Measurements from ENCODE around the gene CDH4.

The CDH4 gene

GRCh38 chr20:61487997-61488371 lies 235.9 kb downstream of the CDH4 start:
- H3K4me2 ChIP-seq (ENCODE audit: insufficient read depth, low read length, poor library complexity, severe bottlenecking) = no peak overlapping the region
- no peak overlapping the region for H3K27ac ChIP-seq (replicated peaks; ENCODE audit: low read length)
- no peak overlapping the region for H3K18ac ChIP-seq (ENCODE audit: low read length)
- H3K9ac ChIP-seq (ENCODE audit: low read depth, low read length, poor library complexity) = no peak overlapping the region
- no peak overlapping the region for H3K23ac ChIP-seq (ENCODE audit: low read depth, low read length, poor library complexity)
- H3K4me1 ChIP-seq (ENCODE audit: control insufficient read depth in 2 of 2, insufficient read depth in 1 of 2, low read depth in 1 of 2, low read length in 2 of 2) = peaks cover 3 to 8% of the 10 kb centered on the region in 2 donors
- no peak overlapping the region for H3K14ac ChIP-seq (ENCODE audit: low read length)
- no peak overlapping the region for H2BK120ac ChIP-seq (ENCODE audit: low read depth, low read length)
- peaks cover 0 to 3% of the 10 kb centered on the region in 2 donors for H3K36me3 ChIP-seq (replicated peaks in 1 of 2; ENCODE audit: control insufficient read depth in 2 of 2, insufficient read depth in 2 of 2, low read length in 2 of 2)
- H2AK5ac ChIP-seq (ENCODE audit: low read depth, low read length) = no peak overlapping the region
- no peak overlapping the region for H4K8ac ChIP-seq (ENCODE audit: low read depth, low read length)
- H2AFZ ChIP-seq (ENCODE audit: low read length) = no peak overlapping the region
- no peak overlapping the region for H3K4ac ChIP-seq (ENCODE audit: low read length)
- H3K27me3 ChIP-seq (ENCODE audit: control insufficient read depth in 3 of 3, insufficient read depth in 3 of 3, low read depth in 1 of 3, low read length in 3 of 3) = peaks cover 0 to 2% (median 0%) of the 10 kb centered on the region in 3 experiments
- no peak overlapping the region for H2BK5ac ChIP-seq (ENCODE audit: low read length)
- H3K4me3 ChIP-seq (ENCODE audit: low read length in 2 of 2) = no peak overlapping the region
- WGBS, 2 donors (ENCODE audit: extremely low coverage in 2 of 2, insufficient read length in 2 of 2, insufficient replicate concordance in 1 of 2) = no CpG with 5 or more reads among the region's 7 CpGs
- no peak overlapping the region for H4K91ac ChIP-seq (ENCODE audit: low read depth, low read length, poor library complexity)
- no peak overlapping the region for H2BK15ac ChIP-seq (ENCODE audit: low read length)
- peaks cover 1% of the 10 kb centered on the region for H3K79me1 ChIP-seq (ENCODE audit: low read depth, low read length)
- H2BK12ac ChIP-seq (ENCODE audit: low read length) = no peak overlapping the region
- DNase-seq (ENCODE audit: low spot score) = no peak
- peaks cover 3 to 9% of the 10 kb centered on the region in 2 donors for H3K9me3 ChIP-seq (replicated peaks in 1 of 2; ENCODE audit: control insufficient read depth in 2 of 2, insufficient read depth in 1 of 2, low read depth in 1 of 2, low read length in 2 of 2)

- Histone ChIP-seq H2BK120ac (ENCODE audit: low read depth, low read length) (no peak overlapping the region), H3K14ac (ENCODE audit: low read length) (no peak overlapping the region), H2BK5ac (ENCODE audit: low read length) (no peak overlapping the region), H4K8ac (ENCODE audit: low read depth, low read length) (no peak overlapping the region), H3K23ac (ENCODE audit: low read depth, low read length, poor library complexity) (no peak overlapping the region), H3K4me3 (ENCODE audit: low read length in 2 of 2) (no peak overlapping the region), H4K91ac (ENCODE audit: low read depth, low read length, poor library complexity) (no peak overlapping the region), H3K9ac (ENCODE audit: low read depth, low read length, poor library complexity) (no peak overlapping the region), H3K4me1 (ENCODE audit: control insufficient read depth in 2 of 2, insufficient read depth in 1 of 2, low read depth in 1 of 2, low read length in 2 of 2) (peaks cover 3 to 15% of the 10 kb centered on the region in 2 donors), H3K36me3 (replicated peaks in 1 of 2; ENCODE audit: control insufficient read depth in 2 of 2, insufficient read depth in 2 of 2, low read length in 2 of 2) (peaks cover 0 to 3% of the 10 kb centered on the region in 2 donors), H3K18ac (ENCODE audit: low read length) (no peak overlapping the region), H2AFZ (ENCODE audit: low read length) (no peak overlapping the region), H3K27ac (replicated peaks; ENCODE audit: low read length) (no peak overlapping the region), H3K4ac (ENCODE audit: low read length) (no peak overlapping the region), H3K79me1 (ENCODE audit: low read depth, low read length) (no peaks in the 10 kb centered on the region), H2BK12ac (ENCODE audit: low read length) (no peak overlapping the region), H3K9me3 (replicated peaks in 1 of 2; ENCODE audit: control insufficient read depth in 2 of 2, insufficient read depth in 1 of 2, low read depth in 1 of 2, low read length in 2 of 2) (peaks cover 3 to 9% of the 10 kb centered on the region in 2 donors), H3K4me2 (ENCODE audit: insufficient read depth, low read length, poor library complexity, severe bottlenecking) (no peak overlapping the region), H2AK5ac (ENCODE audit: low read depth, low read length) (no peak overlapping the region), H2BK15ac (ENCODE audit: low read length) (no peak overlapping the region), H3K27me3 (ENCODE audit: control insufficient read depth in 3 of 3, insufficient read depth in 3 of 3, low read depth in 1 of 3, low read length in 3 of 3) (peaks cover 0 to 2% (median 0%) of the 10 kb centered on the region in 3 experiments)
- WGBS, 2 donors (ENCODE audit: extremely low coverage in 2 of 2, insufficient read length in 2 of 2, insufficient replicate concordance in 1 of 2) = no CpG with 5 or more reads among the region's 5 CpGs
- no peak for DNase-seq (ENCODE audit: low spot score)
Observed at GRCh38 chr20:61490721-61491120, 238.7 kb downstream of the CDH4 start.

- no peak overlapping the region for H2BK15ac ChIP-seq (ENCODE audit: low read length)
- peaks cover 3 to 9% of the 10 kb centered on the region in 2 donors for H3K9me3 ChIP-seq (replicated peaks in 1 of 2; ENCODE audit: control insufficient read depth in 2 of 2, insufficient read depth in 1 of 2, low read depth in 1 of 2, low read length in 2 of 2)
- H3K27me3 ChIP-seq (ENCODE audit: control insufficient read depth in 3 of 3, insufficient read depth in 3 of 3, low read depth in 1 of 3, low read length in 3 of 3) = peaks cover 0 to 2% (median 0%) of the 10 kb centered on the region in 3 experiments
- H2BK12ac ChIP-seq (ENCODE audit: low read length) = no peak overlapping the region
- H4K8ac ChIP-seq (ENCODE audit: low read depth, low read length) = no peak overlapping the region
- H2BK5ac ChIP-seq (ENCODE audit: low read length) = no peak overlapping the region
- H3K27ac ChIP-seq (replicated peaks; ENCODE audit: low read length) = no peak overlapping the region
- H4K91ac ChIP-seq (ENCODE audit: low read depth, low read length, poor library complexity) = no peak overlapping the region
- 100% methylated on average over 3 of the region's 3 CpGs for WGBS, 2 donors (ENCODE audit: extremely low coverage in 2 of 2, insufficient read length in 2 of 2, insufficient replicate concordance in 1 of 2)
- peak overlapping the region in 1 of 2 donors; percentile 62 for H3K4me3 ChIP-seq (ENCODE audit: low read length in 2 of 2)
- no peak overlapping the region for H3K23ac ChIP-seq (ENCODE audit: low read depth, low read length, poor library complexity)
- H3K18ac ChIP-seq (ENCODE audit: low read length) = no peak overlapping the region
- no peak overlapping the region for H3K4ac ChIP-seq (ENCODE audit: low read length)
- no peaks in the 10 kb centered on the region for H3K79me1 ChIP-seq (ENCODE audit: low read depth, low read length)
- H3K14ac ChIP-seq (ENCODE audit: low read length) = no peak overlapping the region
- H3K4me1 ChIP-seq (ENCODE audit: control insufficient read depth in 2 of 2, insufficient read depth in 1 of 2, low read depth in 1 of 2, low read length in 2 of 2) = peaks cover 2 to 16% of the 10 kb centered on the region in 2 donors
- H2AK5ac ChIP-seq (ENCODE audit: low read depth, low read length) = no peak overlapping the region
- no peak overlapping the region for H2AFZ ChIP-seq (ENCODE audit: low read length)
- no peak overlapping the region for H2BK120ac ChIP-seq (ENCODE audit: low read depth, low read length)
- peaks cover 0 to 3% of the 10 kb centered on the region in 2 donors for H3K36me3 ChIP-seq (replicated peaks in 1 of 2; ENCODE audit: control insufficient read depth in 2 of 2, insufficient read depth in 2 of 2, low read length in 2 of 2)
- H3K9ac ChIP-seq (ENCODE audit: low read depth, low read length, poor library complexity) = no peak overlapping the region
- no peak for DNase-seq (ENCODE audit: low spot score)
- no peak overlapping the region for H3K4me2 ChIP-seq (ENCODE audit: insufficient read depth, low read length, poor library complexity, severe bottlenecking)
Observed at GRCh38 chr20:61492065-61492464, 240.0 kb downstream of the CDH4 start.

GRCh38 chr20:61493798-61494305 lies 241.8 kb downstream of the CDH4 start:
- H3K79me1 ChIP-seq (ENCODE audit: low read depth, low read length) = no peaks in the 10 kb centered on the region
- H4K91ac ChIP-seq (ENCODE audit: low read depth, low read length, poor library complexity) = no peak overlapping the region
- no peak overlapping the region for H3K27ac ChIP-seq (replicated peaks; ENCODE audit: low read length)
- no peak overlapping the region for H2BK120ac ChIP-seq (ENCODE audit: low read depth, low read length)
- peaks cover 0 to 3% of the 10 kb centered on the region in 2 donors for H3K36me3 ChIP-seq (replicated peaks in 1 of 2; ENCODE audit: control insufficient read depth in 2 of 2, insufficient read depth in 2 of 2, low read length in 2 of 2)
- H3K23ac ChIP-seq (ENCODE audit: low read depth, low read length, poor library complexity) = no peak overlapping the region
- H2BK15ac ChIP-seq (ENCODE audit: low read length) = peak overlapping the region; percentile 33
- peak overlapping the region; percentile 82 for H2BK12ac ChIP-seq (ENCODE audit: low read length)
- no peak overlapping the region for H3K14ac ChIP-seq (ENCODE audit: low read length)
- H3K9ac ChIP-seq (ENCODE audit: low read depth, low read length, poor library complexity) = no peak overlapping the region
- peak overlapping the region; percentile 18 for H2BK5ac ChIP-seq (ENCODE audit: low read length)
- WGBS, 2 donors (ENCODE audit: extremely low coverage in 2 of 2, insufficient read length in 2 of 2, insufficient replicate concordance in 1 of 2) = no CpG with 5 or more reads among the region's 10 CpGs
- H3K4me3 ChIP-seq (ENCODE audit: low read length in 2 of 2) = no peak overlapping the region
- peak overlapping the region; percentile 67 for H2AFZ ChIP-seq (ENCODE audit: low read length)
- H3K4me2 ChIP-seq (ENCODE audit: insufficient read depth, low read length, poor library complexity, severe bottlenecking) = no peak overlapping the region
- peaks cover 2 to 9% of the 10 kb centered on the region in 2 donors for H3K4me1 ChIP-seq (ENCODE audit: control insufficient read depth in 2 of 2, insufficient read depth in 1 of 2, low read depth in 1 of 2, low read length in 2 of 2)
- H3K27me3 ChIP-seq (ENCODE audit: control insufficient read depth in 3 of 3, insufficient read depth in 3 of 3, low read depth in 1 of 3, low read length in 3 of 3) = peaks cover 0 to 2% (median 0%) of the 10 kb centered on the region in 3 experiments
- no peak overlapping the region for H4K8ac ChIP-seq (ENCODE audit: low read depth, low read length)
- no peak overlapping the region for H3K4ac ChIP-seq (ENCODE audit: low read length)
- peak overlapping the region; percentile 73 for H3K18ac ChIP-seq (ENCODE audit: low read length)
- no peak for DNase-seq (ENCODE audit: low spot score)
- H2AK5ac ChIP-seq (ENCODE audit: low read depth, low read length) = peak overlapping the region; percentile 81
- H3K9me3 ChIP-seq (replicated peaks in 1 of 2; ENCODE audit: control insufficient read depth in 2 of 2, insufficient read depth in 1 of 2, low read depth in 1 of 2, low read length in 2 of 2) = peaks cover 3 to 9% of the 10 kb centered on the region in 2 donors
